GM12892 (cell line): ENCODE data around the gene VCL.

ENCODE experiments used
- POLR2A ChIP-seq: IDR thresholded peaks from 2 replicates; pipeline ENCODE4 v1.6.1; 2011; ENCODE audit warnings: low read depth, low read length, control low read depth
- POLR2AphosphoS5 ChIP-seq: IDR thresholded peaks from 2 replicates; pipeline ENCODE4 v1.6.1; 2011; ENCODE audit warnings: low read depth, low read length, control low read depth
- TAF1 ChIP-seq: IDR thresholded peaks from 2 replicates; pipeline ENCODE4 v1.6.1; 2011; ENCODE audit warnings: low read depth, mild to moderate bottlenecking, control low read depth, low read length, borderline replicate concordance

- TF ChIP-seq POLR2A (no peak), TAF1 (no peak), POLR2AphosphoS5 (no peak)
Measured at GRCh38 chr10:74099836-74100235, 101.9 kb downstream of the VCL start.
